ENCODE data around the gene HCN4. TPM values are rescaled to one million over a fixed set of nuclear protein-coding genes. Genes with fewer than 3 reads are reported as not detected.

The HCN4 gene
- total RNA-seq, 1 donor from 2014 or later: 21.1 TPM

- DNase-seq (no peak), ATAC-seq (peak; percentile 78)
- intact Hi-C loops (cut with micrococcal nuclease): no loop called here
Observed at GRCh38 chr15:73282567-73283365, 86.0 kb downstream of the HCN4 start.

- no peak for ATAC-seq
- no peak for DNase-seq
- intact Hi-C loops (cut with micrococcal nuclease): no loop called here
Observed at GRCh38 chr15:73275862-73276261, 92.9 kb downstream of the HCN4 start.

- intact Hi-C loops (cut with micrococcal nuclease): no loop called here
- no peak for DNase-seq
- peak; percentile 84 for ATAC-seq
Observed at GRCh38 chr15:73273181-73274002, 95.4 kb downstream of the HCN4 start.

GRCh38 chr15:73270366-73271097 is 98.2 kb downstream of the HCN4 start:
- intact Hi-C loops (cut with micrococcal nuclease): no loop called here
- DNase-seq (no peak), ATAC-seq (no peak)

Other genes with a start within 250 kb of the HCN4 start
- 0.84 TPM for gene REC114, start 74.2 kb upstream of the HCN4 start, total RNA-seq

Data from left ventricle myocardium superior (tissue), 1 donor.